IPS DF 4.7 (cell line): Measurements from ENCODE around the gene LRG1.
"Not testable (repeated sequence)": the region's sequence is repeated elsewhere in the genome, so short reads cannot be mapped to it uniquely, and the experiment has no call there.

Experiments used
- DNase-seq: peaks from one replicate; pipeline ENCODE4 v3.0.0-alpha.2; 2013; ENCODE audit warnings: low spot score; ENCODE audit errors: extremely low read depth

Gene LRG1

DNA sequence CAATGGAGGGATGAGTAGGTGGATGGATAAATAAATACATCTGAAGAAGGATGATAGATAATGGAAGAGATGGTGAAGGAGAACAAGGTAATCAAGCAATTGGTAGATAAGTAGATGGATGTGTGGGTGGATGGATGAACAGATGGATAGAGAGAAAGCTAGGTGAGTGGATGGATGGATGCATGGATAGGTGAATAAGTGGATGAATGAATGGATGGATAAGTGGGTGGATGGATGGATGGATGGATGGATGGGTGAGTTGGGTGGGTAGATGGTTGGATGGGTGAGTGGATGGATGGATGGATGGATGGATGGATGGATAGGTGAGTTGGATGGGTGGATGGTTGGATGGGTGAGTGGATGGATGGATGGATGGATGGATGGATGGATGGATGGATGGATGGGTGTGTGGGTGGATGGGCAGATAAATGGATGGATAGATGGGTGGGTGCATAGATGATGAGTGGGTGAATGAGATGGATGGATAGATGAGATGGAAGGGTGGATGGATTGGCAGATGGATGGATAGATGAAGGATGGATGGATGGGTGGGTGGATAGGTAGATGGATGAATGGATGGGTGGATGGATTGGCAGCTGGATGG is 13.4 kb upstream of the LRG1 start:
- no peak for DNase-seq

DNA sequence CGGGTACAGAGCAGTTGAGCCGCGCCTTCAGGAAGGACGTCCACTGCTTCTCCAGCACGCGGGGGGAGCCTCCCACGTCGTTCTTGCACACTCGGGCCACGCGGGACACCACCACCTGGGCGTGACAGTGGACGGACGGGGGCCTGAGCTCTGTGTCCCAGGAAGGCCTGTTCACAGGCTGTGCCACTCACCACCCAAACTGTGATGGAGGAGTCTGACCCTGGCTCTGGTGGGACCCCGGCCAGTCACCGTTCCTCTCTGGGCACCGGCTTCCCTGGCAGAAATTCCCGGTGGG is 12.6 kb upstream of the LRG1 start:
- no peak for DNase-seq

DNA sequence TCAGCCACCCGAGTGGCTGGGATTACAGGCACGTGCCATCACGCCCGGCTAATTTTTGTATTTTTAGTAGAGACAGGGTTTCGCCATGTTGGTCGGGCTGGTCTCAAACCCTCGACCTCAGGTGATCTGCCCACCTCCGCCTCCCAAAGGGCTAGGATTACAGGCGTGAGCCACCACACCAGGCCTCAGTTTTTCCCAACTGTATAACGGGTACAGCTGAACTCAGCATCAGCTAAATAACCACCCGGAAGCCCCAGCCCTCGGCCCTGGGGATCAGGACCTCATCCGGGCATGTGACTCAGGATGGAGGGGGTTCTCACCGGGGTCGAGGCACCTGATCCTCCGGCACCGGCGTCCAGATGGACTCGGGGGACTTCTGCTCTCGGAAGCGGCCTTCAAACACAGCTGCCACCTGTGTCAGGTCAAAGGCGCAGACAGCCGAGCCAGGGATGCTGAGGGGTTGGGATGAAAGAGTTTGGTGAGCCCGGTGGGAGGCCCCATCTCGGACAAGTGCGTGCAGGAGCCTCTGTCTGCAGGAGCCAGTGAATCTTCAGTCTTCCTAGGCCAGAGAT is 10.7 kb upstream of the LRG1 start:
- DNase-seq = no peak

DNA sequence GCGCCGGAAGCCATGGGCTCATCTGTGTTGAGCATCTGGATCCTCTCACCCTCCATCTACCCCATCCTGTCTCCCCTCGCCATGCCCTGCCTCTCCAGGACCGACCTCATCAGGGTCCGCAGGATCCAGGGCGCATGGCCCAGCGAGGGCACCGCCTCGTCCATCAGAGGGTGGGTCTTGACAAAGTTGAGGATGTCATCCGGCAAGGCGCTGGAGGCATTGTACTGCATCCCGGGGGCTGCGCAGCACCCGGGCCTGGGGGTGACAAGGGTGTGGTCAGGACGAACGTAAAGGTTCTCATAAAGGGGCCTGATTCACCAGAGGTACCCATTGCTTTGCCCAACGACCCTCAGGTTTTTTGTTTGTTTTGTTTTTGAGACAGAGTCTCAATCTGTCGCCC is 10.2 kb upstream of the LRG1 start:
- no peak for DNase-seq

DNA sequence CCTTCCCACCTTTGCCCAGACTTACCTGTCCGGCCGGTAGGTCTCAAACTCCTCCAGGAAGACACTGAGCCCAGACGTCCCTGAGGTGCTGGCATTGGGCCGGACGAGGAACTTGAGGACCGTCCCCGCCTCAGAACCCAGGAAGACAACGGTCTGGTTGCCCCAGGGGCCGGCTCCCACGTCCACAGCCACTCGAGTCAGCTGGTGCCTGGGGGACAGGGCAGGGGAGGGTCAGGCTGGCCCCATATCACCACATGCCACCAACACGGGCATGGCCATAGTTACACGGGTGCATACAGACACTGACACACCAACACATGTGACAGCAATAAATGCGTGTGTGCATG is 8.4 kb upstream of the LRG1 start:
- no peak for DNase-seq

DNA sequence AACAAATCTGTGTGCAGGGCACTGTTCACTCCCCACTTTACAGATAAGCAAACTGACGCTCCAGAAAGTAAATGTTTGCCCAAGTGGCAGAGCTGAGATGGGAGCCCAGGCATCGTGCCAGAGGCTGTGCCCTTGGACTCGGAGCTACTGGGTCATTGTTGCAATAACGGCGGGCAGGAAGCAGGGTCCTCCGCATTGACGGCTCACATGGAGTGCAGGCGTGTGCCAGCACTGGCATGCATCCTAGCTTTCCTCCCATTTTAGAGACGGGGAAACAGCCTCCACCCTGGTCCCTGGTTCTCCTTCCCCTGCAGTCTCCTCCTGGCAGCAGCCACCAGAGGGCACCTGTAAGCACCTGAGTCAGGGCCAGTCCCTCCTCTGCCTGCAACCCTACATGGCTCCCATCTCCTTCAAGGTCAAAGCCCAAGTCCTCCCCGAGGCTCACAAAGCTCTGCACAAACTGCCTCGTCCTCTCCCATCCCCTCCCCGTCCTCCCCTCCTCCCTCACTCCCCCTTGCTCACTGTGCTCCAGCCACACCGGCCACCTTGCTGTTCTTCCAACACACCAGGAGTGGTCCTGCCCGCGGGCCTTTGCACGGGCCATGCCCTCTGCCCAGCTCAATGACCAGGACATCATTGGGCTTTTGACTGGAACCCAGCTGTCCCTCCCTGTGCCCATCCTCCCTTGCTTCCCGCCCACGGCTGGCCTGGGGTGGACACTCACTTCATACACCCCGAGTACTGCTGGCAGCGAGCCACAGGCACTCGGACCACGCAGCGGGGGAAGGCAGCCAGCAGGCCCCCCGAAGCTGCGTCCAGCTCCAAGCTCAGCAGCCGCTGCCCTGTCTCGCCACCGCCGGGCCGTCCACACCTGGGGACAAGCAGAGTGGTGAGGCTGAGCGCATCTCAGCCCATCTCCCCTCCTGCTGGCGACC is 7.7 kb upstream of the LRG1 start:
- DNase-seq = no peak

DNA sequence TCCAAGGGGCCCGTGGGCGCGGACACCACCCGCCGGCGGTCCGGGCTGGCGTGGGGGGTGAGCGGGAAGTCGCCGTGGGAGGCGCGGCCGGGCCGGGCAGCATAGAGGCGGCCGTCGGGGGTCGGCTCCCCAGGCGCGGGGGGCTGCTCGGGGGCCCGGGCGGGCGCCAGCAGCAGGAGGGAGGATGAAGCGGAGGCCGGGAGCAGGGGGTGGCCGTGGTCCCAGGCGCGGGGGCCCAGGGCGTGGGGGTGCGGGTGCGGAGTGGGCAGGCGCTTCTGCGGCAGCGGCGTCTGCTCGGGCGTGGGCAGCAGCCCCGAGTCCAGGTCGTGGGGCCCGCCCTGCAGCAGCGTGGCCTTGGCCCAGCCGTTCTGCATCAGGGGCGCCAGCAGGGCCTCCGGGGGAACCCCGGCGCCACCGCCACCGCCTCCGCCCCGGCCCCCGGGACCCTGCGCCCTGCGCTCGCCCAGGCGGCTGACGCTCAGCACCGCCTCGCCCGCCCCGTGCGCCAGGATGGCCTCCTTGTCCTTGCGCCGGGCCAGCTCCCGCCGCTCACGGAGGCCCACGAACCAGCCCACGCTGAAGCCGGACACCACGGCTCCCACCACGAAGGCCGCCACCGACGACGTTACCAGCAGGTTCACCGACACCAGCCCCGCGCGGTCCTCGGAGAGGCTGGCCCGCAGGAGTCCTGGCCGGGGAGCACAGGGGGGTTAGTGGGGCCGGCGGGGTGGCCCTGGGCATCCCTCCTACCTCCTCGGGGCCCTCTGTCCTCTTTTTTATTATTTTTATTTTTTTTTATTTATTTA is 4.2 kb upstream of the LRG1 start:
- DNase-seq = no peak

DNA sequence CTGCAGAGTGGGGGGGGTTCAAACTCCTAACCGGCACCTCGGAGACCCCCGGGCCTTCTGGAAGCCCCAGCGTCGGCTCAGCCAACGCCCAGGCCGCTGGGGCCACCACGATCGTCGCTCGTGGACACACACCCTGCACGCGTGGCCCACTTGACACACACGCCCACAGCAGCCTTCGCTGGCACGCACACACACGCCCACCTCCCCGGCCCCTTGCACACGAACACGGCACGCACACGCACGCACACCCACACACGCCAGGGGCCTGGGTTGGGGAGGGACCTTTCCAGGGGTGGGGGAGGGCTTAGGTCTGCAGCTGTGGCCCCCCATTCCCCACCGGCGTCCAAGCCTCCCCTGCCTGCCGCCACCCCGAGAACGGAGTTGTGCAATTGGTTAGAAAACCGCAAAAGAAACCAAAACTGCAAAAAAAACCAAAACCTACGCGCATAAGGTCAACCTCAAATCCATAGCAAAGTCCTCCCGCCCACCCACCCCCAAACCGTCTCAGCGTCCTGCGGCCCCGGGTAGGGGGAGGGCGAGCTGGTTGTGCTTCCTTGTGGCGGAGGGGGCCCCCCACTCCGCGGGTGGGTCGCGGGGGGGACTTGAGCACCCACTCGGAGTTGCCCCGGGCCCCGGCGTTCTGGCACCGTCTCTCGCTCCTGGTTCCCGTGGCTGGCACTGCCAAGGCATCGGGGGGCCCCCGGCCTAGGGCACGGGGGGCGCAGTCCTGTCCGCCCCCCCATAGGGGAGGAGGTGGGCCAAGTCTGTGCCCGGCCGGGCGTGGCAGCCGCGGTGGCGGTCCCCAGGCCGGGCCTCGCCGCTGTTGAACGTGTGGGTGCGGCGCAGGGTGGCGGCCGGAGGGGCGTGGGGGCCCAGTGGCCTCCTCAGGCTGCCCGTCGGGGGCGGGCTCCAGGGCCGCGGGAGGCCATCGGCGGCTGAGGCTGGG is 3.3 kb upstream of the LRG1 start:
- no peak for DNase-seq

DNA sequence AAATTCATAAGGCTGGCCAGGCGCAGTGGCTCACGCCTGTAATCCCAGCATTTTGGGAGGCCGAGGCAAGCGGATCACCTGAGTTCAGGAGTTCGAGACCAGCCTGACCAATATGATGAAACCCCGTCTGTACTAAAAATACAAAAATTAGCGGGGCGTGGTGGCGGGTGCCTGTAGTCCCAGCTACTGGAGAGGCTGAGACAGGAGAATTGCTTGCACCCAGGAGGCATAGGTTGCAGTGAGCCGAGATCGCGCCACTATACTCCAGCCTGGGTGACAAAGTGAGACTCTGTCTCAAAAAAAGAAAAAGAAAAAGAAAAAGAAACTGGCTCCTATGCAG is 1.9 kb upstream of the LRG1 start:
- DNase-seq = not testable (repeated sequence)

DNA sequence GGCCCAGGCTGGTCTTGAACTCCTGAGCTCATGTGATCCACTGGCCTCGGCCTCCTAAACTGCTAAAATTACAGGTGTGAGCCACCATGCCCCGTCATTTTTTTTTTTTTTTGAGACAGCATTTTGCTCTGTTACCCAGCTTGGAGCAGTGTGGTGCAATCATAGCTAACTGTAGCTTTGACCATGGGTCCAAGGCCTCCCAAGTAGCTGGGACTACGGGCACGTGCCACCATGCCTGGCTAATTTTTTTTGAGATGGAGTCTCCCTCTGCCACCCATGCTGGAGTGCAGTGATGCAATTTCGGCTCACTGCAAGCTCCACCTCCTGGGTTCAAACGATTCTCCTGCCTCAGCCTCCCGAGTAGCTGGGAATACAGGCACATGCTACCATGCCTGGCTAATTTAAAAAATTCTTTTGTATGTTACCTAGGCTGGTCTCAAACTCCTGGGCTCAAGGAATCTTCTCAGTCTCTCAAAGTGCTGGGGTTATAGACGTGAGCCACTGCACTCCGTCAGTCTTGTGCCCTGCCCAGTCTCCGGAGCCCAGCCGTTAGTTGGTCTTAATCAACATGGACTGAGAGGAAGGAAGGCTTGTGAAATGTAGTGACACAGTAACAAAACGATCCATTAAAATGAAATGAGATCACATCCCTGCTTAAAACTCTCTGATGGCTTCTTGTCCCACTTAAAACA is 1.4 kb upstream of the LRG1 start:
- DNase-seq = no peak

DNA sequence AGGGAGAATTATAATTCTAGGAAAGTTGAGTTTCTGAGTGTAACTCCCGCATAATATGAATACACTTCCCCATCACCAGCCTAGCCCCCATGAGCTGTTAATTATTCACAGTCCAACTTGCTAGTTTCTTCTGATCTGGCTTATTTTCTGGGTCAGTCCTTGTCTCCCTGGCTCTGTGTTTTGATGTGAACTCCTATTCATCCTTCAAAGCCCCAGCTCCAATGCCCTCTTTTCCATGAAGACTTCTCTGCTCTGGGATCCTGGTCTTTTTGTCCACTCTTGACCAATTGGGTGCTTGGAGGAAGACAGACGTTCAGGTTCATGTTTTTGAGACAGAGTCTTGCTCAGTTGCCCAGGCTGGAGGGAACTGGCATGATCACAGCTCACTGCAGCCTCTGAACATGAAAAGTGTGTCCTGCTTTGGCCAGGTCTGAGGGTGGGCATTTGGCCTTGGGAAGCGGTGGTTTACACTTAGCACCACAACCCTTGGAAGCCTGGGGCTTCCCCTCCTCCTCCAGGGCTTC is 605 bp downstream of the LRG1 start:
- DNase-seq = no peak

DNA sequence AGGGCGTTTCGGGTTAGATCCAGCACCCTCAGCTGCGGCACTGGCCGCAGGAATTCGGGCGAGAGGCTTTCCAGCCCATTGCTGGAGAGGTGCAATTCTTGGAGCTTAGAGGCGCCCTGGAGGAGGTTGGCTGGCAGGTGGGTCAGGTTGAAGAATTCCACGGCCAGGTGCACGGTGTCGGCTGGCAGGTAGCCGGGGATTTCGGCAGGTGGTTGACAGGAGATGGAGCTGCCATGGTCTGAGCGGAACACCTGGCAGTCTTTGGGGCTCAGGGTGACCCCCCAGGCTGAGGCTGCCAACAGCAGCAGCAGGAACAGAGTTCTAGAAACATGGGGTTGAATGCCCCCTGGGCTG is 1.3 kb downstream of the LRG1 start:
- no peak for DNase-seq

DNA sequence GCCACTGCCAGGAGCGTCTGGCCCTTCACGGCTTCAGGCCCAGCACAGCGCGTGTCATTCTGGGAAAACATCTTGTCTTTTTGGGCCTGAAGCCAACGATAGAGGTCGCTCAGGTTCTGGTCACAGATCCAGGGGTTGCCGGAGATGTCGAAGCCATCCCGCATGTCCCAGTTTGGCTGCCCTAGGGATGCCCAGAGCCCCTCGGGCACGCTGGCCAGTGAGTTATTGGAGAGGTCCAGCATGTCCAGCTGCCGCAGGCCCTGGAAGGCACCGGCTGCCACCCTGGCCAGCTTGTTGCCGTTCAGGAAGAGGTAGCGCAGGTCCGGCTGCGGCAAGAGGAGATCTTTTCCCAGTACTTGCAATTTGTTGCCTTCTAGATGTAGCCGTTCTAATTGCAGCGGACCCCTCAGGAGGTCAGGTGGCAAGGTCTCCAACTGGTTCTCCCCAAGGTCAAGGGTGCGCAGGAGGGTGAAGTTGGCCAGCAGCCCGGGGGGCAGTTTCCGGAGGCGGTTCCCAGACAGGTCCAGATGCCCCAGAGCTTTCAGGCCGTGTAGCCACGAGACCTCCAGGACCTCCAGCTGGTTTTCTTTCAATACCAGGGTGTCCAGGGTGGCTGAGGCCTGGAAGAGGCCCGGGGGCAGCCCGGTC is 1.8 kb downstream of the LRG1 start:
- DNase-seq = no peak

DNA sequence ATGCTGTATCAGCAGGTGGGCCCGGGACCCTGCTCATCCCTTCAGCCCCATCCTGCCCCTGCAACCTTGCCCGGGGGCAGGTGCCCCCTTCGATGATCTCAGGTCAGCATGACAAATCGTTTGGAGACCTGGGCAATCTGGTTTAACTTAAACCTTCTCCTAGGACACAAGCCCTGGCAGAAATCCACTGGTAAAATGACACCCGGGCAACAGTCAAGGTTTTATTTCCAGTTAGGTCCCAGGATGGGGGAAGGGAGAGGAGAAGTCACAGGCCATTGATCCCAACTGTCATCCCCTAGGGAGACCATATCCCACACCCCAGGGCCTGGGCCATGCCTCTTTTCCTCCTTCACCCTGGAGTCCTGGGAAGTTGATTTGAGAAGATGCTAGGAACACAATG is 3.0 kb downstream of the LRG1 start:
- no peak for DNase-seq

DNA sequence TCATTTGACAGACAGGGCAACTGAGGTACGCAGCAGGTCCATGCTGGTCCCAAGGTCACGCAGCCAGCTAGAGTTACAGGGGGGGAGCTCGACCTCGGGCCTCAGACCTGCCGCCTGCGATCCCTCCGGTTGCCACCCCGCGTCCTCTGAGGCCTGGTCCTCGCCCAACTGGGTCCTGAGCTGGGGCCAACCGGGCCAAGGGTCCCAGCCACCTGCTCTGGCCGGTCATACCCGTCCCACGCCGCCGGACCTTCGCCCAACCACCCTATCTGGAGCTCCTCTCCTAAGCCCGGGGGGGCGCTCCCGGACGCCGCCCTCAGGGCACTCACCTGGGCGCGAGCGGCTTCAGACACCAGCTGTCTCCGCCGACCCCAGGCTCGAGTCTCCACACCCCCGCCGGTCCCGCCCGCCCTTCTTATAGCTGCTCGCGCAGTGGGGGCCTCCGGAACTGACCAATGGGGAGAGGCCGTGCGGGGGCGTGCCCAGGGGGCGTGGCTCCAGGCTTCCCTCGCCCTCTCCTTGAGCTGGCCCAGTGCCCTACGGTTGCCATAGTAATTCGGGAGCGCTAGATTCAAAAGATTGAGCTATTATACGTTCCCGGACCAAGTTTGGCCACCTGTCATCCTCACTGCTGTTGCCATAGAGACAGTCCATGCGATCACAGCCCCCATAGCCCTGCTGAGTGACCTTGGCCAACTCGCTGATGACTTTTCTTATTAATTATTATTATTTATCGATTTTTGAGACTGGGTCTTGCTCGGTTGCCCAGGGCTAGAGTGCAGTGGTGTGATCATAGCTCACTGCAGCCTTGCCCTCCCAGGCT is 4.8 kb downstream of the LRG1 start, which contains the start of gene PLIN5:
PLIN5 (minus strand) TSS at position 389 of the 823 bp plus-strand sequence. CDS start 1,150 bp downstream, outside the sequence.
- DNase-seq = no peak

DNA sequence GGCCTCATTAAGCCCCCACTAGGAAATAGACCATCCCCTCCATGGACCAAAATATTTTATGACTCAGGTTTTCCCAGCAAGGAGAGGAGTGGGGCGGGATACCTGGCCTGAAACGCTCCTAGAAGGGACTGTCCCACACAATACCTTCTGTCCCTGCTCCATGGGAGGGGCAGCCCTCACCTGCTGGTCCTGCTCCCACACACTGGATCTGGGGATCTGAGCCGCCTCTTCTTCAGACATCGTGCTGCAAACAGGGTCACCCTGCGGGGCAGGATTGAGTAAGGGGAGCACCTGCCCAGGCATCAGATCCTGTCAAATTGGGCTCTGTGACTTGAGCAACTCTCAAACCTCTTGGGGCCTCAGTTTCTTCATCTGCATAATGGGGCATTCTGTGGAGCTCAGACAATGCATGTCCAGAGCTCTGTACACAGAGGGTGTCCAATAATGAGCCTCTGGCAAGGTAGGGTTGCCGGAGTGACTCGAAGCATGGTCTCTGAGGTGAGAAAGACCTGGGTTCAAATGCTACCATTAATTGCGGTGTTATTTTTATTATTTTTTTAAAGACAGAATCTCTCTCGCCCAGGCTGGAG is 5.9 kb downstream of the LRG1 start:
- DNase-seq = no peak

DNA sequence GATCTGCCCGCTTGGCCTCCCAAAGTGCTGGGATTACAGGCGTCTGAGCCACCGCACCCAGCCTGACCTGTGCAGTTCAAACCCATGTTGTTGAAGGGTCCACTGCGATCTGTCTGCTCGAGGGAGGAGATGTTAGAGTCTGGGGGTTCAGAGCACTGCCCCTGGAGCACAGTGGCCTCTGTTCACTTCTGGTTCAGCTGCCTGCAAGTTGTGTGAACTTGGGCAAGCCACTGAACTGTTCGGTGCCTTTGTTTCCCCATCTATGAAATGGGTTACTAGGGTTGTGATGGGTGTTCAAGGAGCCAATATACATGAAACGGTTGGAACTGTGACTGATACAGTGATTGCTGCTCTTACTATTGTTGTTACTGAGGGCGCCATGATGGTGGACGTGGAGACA is 6.5 kb downstream of the LRG1 start:
- no peak for DNase-seq

DNA sequence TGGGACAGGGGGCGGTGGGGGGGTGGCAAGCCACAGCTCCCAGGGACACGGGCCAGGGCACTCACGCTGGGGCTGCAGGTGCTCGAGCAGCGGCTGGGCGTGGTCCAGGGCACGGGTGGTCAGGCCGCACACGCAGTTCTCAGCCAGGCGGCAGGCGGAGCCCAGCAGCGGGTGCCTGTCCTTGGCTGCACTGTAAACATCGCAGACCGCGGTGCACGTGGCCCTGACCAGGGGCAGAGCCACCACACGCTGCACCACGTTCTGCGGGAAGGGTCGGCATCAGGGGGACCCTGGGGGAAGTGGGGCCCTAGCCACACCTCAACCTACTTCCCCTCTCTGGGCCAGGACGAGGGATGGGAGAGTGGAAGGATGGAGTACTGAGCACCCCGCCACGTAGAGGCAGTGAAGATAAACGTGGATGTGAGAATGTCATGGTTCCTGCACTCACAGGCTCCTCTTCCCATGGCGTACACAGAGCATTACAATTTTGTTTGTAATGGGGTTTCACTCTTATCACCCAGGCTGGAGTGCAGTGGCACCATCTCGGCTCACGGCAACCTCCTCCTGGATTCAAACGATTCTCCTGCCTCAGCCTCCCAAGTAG is 8.2 kb downstream of the LRG1 start:
- no peak for DNase-seq
